ENCODE results near the gene TNIP1. TPM values are rescaled to one million over a fixed set of nuclear protein-coding genes. Genes with fewer than 3 reads are reported as not detected.
A peak's percentile ranks its signal among the peaks of the same experiment; 100 is the strongest.

Gene TNIP1
- total RNA-seq, 2 experiments from 2014 or later, result 51.4 to 77.5 TPM

- TSS peak; percentile 40 for BruUV-seq (replicated peaks)
- ChIA-PET CTCF (ENCODE audit: unreplicated experiment) (interaction anchor here (0.6 to 1.0 kb wide), 2 partner anchors 62 to 64 kb away, joined by 3 read pairs; no protein-coding TSS in a partner anchor), POLR2A (interaction anchor here (1.0 to 2.8 kb wide), 2 partner anchors 15 to 70 kb away, joined by 3 to 10 read pairs; no protein-coding TSS in a partner anchor)
- intact Hi-C loops (cut with micrococcal nuclease; ENCODE audit: unreplicated experiment), result no loop called here
- DNase-seq (ENCODE audit: low spot score), result no peak
- H3K79me2 ChIP-seq (ENCODE audit: insufficient read depth, low read depth, low read length), result no peaks in the 10 kb centered on the region
- H3K4me3 ChIP-seq (ENCODE audit: low read depth, low read length, poor library complexity, severe bottlenecking), result no peak overlapping the region
- H3K27ac ChIP-seq (ENCODE audit: low read depth, low read length, poor library complexity, severe bottlenecking), result no peak overlapping the region
- H3K9me3 ChIP-seq (ENCODE audit: low read length), result no peaks in the 10 kb centered on the region
- H4K20me1 ChIP-seq (ENCODE audit: insufficient read depth, low read length), result no peaks in the 10 kb centered on the region
- no peaks in the 10 kb centered on the region for H3K9me2 ChIP-seq (ENCODE audit: insufficient read depth, low read length)
- no peak for TF ChIP-seq CTCF (conservative IDR thresholded peaks at IDR 0.05; ENCODE audit: low read length)
- no peak for TF ChIP-seq EZH2phosphoT487 (IDR thresholded peaks at IDR 0.05; ENCODE audit: borderline replicate concordance, low read depth, low read length)
- no peak overlapping the region for H3K4me2 ChIP-seq (ENCODE audit: low read length)
- H2AFZ ChIP-seq (ENCODE audit: low read length), result no peak overlapping the region
- H3K36me3 ChIP-seq (ENCODE audit: insufficient read depth, low read length), result peaks cover 24% of the 10 kb centered on the region; the same call in 1 of the 2 replicates
- peaks cover 9% of the 10 kb centered on the region for H3K4me1 ChIP-seq (ENCODE audit: insufficient read depth, low read length, poor library complexity, severe bottlenecking)
Measured at GRCh38 chr5:151113651-151114050, 32.8 kb upstream of the TNIP1 start.

- Histone ChIP-seq H3K79me2 (ENCODE audit: insufficient read depth, low read depth, low read length) (no peaks in the 10 kb centered on the region), H3K9me2 (ENCODE audit: insufficient read depth, low read length) (no peaks in the 10 kb centered on the region), H3K27ac (ENCODE audit: low read depth, low read length, poor library complexity, severe bottlenecking) (no peak overlapping the region), H2AFZ (ENCODE audit: low read length) (no peak overlapping the region), H3K4me1 (ENCODE audit: insufficient read depth, low read length, poor library complexity, severe bottlenecking) (peaks cover 9% of the 10 kb centered on the region), H3K4me2 (ENCODE audit: low read length) (peak overlapping the region; percentile 44; the same call in 1 of the 2 replicates), H3K9me3 (ENCODE audit: low read length) (no peaks in the 10 kb centered on the region), H3K4me3 (ENCODE audit: low read depth, low read length, poor library complexity, severe bottlenecking) (no peak overlapping the region), H4K20me1 (ENCODE audit: insufficient read depth, low read length) (no peaks in the 10 kb centered on the region), H3K36me3 (ENCODE audit: insufficient read depth, low read length) (peaks cover 20% of the 10 kb centered on the region; the same call in 1 of the 2 replicates)
- DNase-seq (ENCODE audit: low spot score), result no peak
- ChIA-PET POLR2A (interaction anchor here (0.5 kb wide), 1 partner anchor 31 kb away, joined by 3 read pairs; no protein-coding TSS in a partner anchor), CTCF (ENCODE audit: unreplicated experiment) (interaction anchor here (0.8 kb wide), 1 partner anchor 53 kb away, joined by 3 read pairs; no protein-coding TSS in a partner anchor)
- no peak for TF ChIP-seq CTCF (conservative IDR thresholded peaks at IDR 0.05; ENCODE audit: low read length)
- no peak for TF ChIP-seq EZH2phosphoT487 (IDR thresholded peaks at IDR 0.05; ENCODE audit: borderline replicate concordance, low read depth, low read length)
- BruUV-seq (replicated peaks), result no TSS peak
- intact Hi-C loops (cut with micrococcal nuclease; ENCODE audit: unreplicated experiment), result no loop called here
Measured at GRCh38 chr5:151110992-151111391, 30.2 kb upstream of the TNIP1 start.

DNA sequence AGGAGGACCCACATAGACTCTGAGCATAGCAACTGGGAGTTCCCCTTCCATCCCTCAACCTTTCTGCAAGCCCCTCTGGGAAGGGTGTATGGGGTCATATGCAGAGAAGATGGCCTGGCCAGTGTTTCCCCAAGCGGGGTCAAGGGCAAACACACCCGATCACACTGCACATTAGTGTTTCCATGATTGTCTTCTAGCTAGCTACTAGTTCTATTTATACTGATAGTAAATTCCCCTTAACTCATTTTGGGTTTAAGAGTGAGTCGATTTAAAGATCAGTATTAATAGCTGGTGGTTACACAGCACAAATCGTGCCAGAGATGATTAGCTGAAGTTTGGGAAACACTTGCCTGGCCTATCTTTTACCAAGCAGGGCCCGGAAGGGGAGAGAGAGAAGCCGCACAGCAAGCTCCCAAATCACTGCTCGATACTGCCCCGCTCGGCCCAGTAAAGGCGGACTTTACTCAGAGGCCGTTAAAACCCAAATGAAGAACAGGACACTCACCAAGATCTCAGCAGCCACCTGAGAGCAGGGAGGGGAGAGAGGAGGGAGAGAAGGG, 29.4 kb upstream of the TNIP1 start:
- H3K9me3 ChIP-seq (ENCODE audit: low read length), result no peaks in the 10 kb centered on the region
- H2AFZ ChIP-seq (ENCODE audit: low read length), result no peak overlapping the region
- no peaks in the 10 kb centered on the region for H4K20me1 ChIP-seq (ENCODE audit: insufficient read depth, low read length)
- no peak for TF ChIP-seq CTCF (conservative IDR thresholded peaks at IDR 0.05; ENCODE audit: low read length)
- no peak for TF ChIP-seq EZH2phosphoT487 (IDR thresholded peaks at IDR 0.05; ENCODE audit: borderline replicate concordance, low read depth, low read length)
- peaks cover 9% of the 10 kb centered on the region for H3K4me1 ChIP-seq (ENCODE audit: insufficient read depth, low read length, poor library complexity, severe bottlenecking)
- H3K36me3 ChIP-seq (ENCODE audit: insufficient read depth, low read length), result peaks cover 20% of the 10 kb centered on the region; the same call in 1 of the 2 replicates
- CTCF ChIA-PET (ENCODE audit: unreplicated experiment), result interaction anchor here (0.8 kb wide), 1 partner anchor 54 kb away, joined by 3 read pairs; no protein-coding TSS in a partner anchor
- no peak overlapping the region for H3K4me2 ChIP-seq (ENCODE audit: low read length)
- H3K79me2 ChIP-seq (ENCODE audit: insufficient read depth, low read depth, low read length), result no peaks in the 10 kb centered on the region
- no peak overlapping the region for H3K27ac ChIP-seq (ENCODE audit: low read depth, low read length, poor library complexity, severe bottlenecking)
- DNase-seq (ENCODE audit: low spot score), result no peak
- BruUV-seq (replicated peaks), result no TSS peak
- no peak overlapping the region for H3K4me3 ChIP-seq (ENCODE audit: low read depth, low read length, poor library complexity, severe bottlenecking)
- no peaks in the 10 kb centered on the region for H3K9me2 ChIP-seq (ENCODE audit: insufficient read depth, low read length)
- POLR2A ChIA-PET, result no interaction called here
- intact Hi-C loops (cut with micrococcal nuclease; ENCODE audit: unreplicated experiment), result no loop called here
